ENCODE data around the gene LUM.

Gene LUM, protein sequence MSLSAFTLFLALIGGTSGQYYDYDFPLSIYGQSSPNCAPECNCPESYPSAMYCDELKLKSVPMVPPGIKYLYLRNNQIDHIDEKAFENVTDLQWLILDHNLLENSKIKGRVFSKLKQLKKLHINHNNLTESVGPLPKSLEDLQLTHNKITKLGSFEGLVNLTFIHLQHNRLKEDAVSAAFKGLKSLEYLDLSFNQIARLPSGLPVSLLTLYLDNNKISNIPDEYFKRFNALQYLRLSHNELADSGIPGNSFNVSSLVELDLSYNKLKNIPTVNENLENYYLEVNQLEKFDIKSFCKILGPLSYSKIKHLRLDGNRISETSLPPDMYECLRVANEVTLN

GRCh38 chr12:91111366-91112325 is at the start of gene LUM:
Gene LUM, minus strand, starts transcription at chr12:91111494. Its CDS starts 2,515 bp downstream, at chr12:91108979.
- Histone ChIP-seq H3K36me3 (ENCODE audit: insufficient read depth, low read length) (no peaks in the 10 kb centered on the region), H3K27me3 (ENCODE audit: insufficient read depth, low read length) (no peaks in the 10 kb centered on the region), H3K4me1 (ENCODE audit: insufficient read depth, low read length, severe bottlenecking) (no peaks in the 10 kb centered on the region), H3K79me2 (ENCODE audit: insufficient read depth, low read length) (no peaks in the 10 kb centered on the region), H3K9me2 (ENCODE audit: low read depth, low read length) (no peaks in the 10 kb centered on the region), H3K9me3 (ENCODE audit: low read length) (no peaks in the 10 kb centered on the region), H3K27ac (ENCODE audit: low read depth, low read length, poor library complexity, severe bottlenecking) (no peak within 1 kb of the TSS), H4K20me1 (ENCODE audit: insufficient read depth, low read length) (no peaks in the 10 kb centered on the region), H3K4me3 (ENCODE audit: low read depth, low read length, poor library complexity, severe bottlenecking) (no peak within 1 kb of the TSS), H3K4me2 (ENCODE audit: low read length) (no peak within 1 kb of the TSS), H2AFZ (ENCODE audit: low read length) (no peak within 1 kb of the TSS), H3F3A (ENCODE audit: insufficient read depth, low read length) (no peaks in the 10 kb centered on the region), H3K9ac (ENCODE audit: low read length) (no peak within 1 kb of the TSS)
- no peak for TF ChIP-seq EZH2 (IDR thresholded peaks at IDR 0.05; ENCODE audit: borderline replicate concordance, low read length)
- no peak for TF ChIP-seq CTCF (IDR thresholded peaks at IDR 0.05; ENCODE audit: low read length)

DNA sequence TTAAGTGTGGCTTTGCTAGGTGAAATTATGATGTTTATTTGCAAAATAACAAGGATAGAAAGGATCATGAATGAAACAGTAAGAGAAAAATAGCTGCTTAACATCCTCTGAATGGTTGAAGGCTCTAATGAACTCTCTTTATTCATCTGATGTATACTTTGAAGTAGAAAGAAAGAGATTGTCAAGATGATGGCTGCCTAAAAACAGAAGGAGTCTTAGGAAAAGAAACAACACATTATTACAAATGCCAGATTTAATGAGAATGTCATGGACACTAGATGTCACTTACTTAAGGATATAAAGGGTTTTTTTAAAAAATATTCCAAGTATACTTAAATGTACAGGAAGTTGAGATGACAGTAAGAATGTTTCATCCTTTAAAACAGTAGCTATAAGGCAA is 49.7 kb upstream of the LUM start:
- H3K9me3 ChIP-seq (ENCODE audit: low read length) = no peaks in the 10 kb centered on the region
- H4K20me1 ChIP-seq (ENCODE audit: insufficient read depth, low read length) = no peaks in the 10 kb centered on the region
- H3K9me2 ChIP-seq (ENCODE audit: low read depth, low read length) = no peaks in the 10 kb centered on the region
- no peaks in the 10 kb centered on the region for H3K4me1 ChIP-seq (ENCODE audit: insufficient read depth, low read length, severe bottlenecking)
- H3K27ac ChIP-seq (ENCODE audit: low read depth, low read length, poor library complexity, severe bottlenecking) = no peak overlapping the region
- H3K79me2 ChIP-seq (ENCODE audit: insufficient read depth, low read length) = no peaks in the 10 kb centered on the region
- H2AFZ ChIP-seq (ENCODE audit: low read length) = no peak overlapping the region
- no peaks in the 10 kb centered on the region for H3K36me3 ChIP-seq (ENCODE audit: insufficient read depth, low read length)
- TF ChIP-seq CTCF (IDR thresholded peaks at IDR 0.05; ENCODE audit: low read length) (no peak), EZH2 (IDR thresholded peaks at IDR 0.05; ENCODE audit: borderline replicate concordance, low read length) (no peak)
- no peak overlapping the region for H3K4me2 ChIP-seq (ENCODE audit: low read length)
- H3F3A ChIP-seq (ENCODE audit: insufficient read depth, low read length) = no peaks in the 10 kb centered on the region
- no peak overlapping the region for H3K9ac ChIP-seq (ENCODE audit: low read length)
- no peaks in the 10 kb centered on the region for H3K27me3 ChIP-seq (ENCODE audit: insufficient read depth, low read length)
- H3K4me3 ChIP-seq (ENCODE audit: low read depth, low read length, poor library complexity, severe bottlenecking) = no peak overlapping the region

GRCh38 chr12:91155990-91156389 is 44.7 kb upstream of the LUM start:
- no peaks in the 10 kb centered on the region for H3K9me3 ChIP-seq (ENCODE audit: low read length)
- no peaks in the 10 kb centered on the region for H3F3A ChIP-seq (ENCODE audit: insufficient read depth, low read length)
- no peak overlapping the region for H3K4me2 ChIP-seq (ENCODE audit: low read length)
- H2AFZ ChIP-seq (ENCODE audit: low read length) = no peak overlapping the region
- no peak overlapping the region for H3K4me3 ChIP-seq (ENCODE audit: low read depth, low read length, poor library complexity, severe bottlenecking)
- H3K9me2 ChIP-seq (ENCODE audit: low read depth, low read length) = no peaks in the 10 kb centered on the region
- H4K20me1 ChIP-seq (ENCODE audit: insufficient read depth, low read length) = no peaks in the 10 kb centered on the region
- H3K27me3 ChIP-seq (ENCODE audit: insufficient read depth, low read length) = no peaks in the 10 kb centered on the region
- no peaks in the 10 kb centered on the region for H3K4me1 ChIP-seq (ENCODE audit: insufficient read depth, low read length, severe bottlenecking)
- H3K27ac ChIP-seq (ENCODE audit: low read depth, low read length, poor library complexity, severe bottlenecking) = no peak overlapping the region
- no peak overlapping the region for H3K9ac ChIP-seq (ENCODE audit: low read length)
- no peaks in the 10 kb centered on the region for H3K79me2 ChIP-seq (ENCODE audit: insufficient read depth, low read length)
- no peaks in the 10 kb centered on the region for H3K36me3 ChIP-seq (ENCODE audit: insufficient read depth, low read length)
- no peak for TF ChIP-seq EZH2 (IDR thresholded peaks at IDR 0.05; ENCODE audit: borderline replicate concordance, low read length)
- TF ChIP-seq CTCF (IDR thresholded peaks at IDR 0.05; ENCODE audit: low read length) = no peak

All from OCI-LY1 (cell line).